Mesothelial cell of epicardium (in vitro differentiated cells): ENCODE measurements around the gene MUC22. TPM values are rescaled to one million over a fixed set of nuclear protein-coding genes. Genes with fewer than 3 reads are reported as not detected.
"Not testable (repeated sequence)": the region's sequence is repeated elsewhere in the genome, so short reads cannot be mapped to it uniquely, and the experiment has no call there.

ENCODE experiments used
- DNase-seq, 2 experiments: peaks; one replicate each; pipeline ENCODE4 v3.0.0; 2021; ENCODE audit warnings: low spot score in 2 of 2; ENCODE audit not compliant: unreplicated experiment in 2 of 2
- H3K27ac Mint-ChIP-seq: 2 replicates; pipeline ENCODE4 v1.8.0; 2021; ENCODE audit warnings: mixed read lengths
- H3K27me3 Mint-ChIP-seq: 2 replicates; pipeline ENCODE4 v1.8.0; 2021; ENCODE audit warnings: low read depth, mixed read lengths
- H3K36me3 Mint-ChIP-seq: 2 replicates; pipeline ENCODE4 v1.8.0; 2021; ENCODE audit warnings: mixed read lengths
- H3K4me1 Mint-ChIP-seq: 2 replicates; pipeline ENCODE4 v1.8.0; 2021; ENCODE audit warnings: mixed read lengths
- H3K4me3 Mint-ChIP-seq: 2 replicates; pipeline ENCODE4 v1.8.0; 2021; ENCODE audit warnings: mild to moderate bottlenecking, moderate library complexity, mixed read lengths
- H3K9me3 Mint-ChIP-seq: 2 replicates; pipeline ENCODE4 v1.8.0; 2021; ENCODE audit warnings: mixed read lengths
- total RNA-seq: library from RNA; stranded (reverse); gene quantifications from 3 replicates; pipeline ENCODE4 v1.2.1, GENCODE V29; 2021
- TF ChIP-seq, protein P1 (sequence below): fragments of 200-600 bp; sonication (generic); IDR thresholded peaks from one replicate; pipeline ENCODE4 v1.5.0; 2021; ENCODE audit warnings: antibody characterized with exemption; ENCODE audit not compliant: unreplicated experiment

Gene MUC22
- total RNA-seq, 1 donor from 2014 or later: not detected

DNA sequence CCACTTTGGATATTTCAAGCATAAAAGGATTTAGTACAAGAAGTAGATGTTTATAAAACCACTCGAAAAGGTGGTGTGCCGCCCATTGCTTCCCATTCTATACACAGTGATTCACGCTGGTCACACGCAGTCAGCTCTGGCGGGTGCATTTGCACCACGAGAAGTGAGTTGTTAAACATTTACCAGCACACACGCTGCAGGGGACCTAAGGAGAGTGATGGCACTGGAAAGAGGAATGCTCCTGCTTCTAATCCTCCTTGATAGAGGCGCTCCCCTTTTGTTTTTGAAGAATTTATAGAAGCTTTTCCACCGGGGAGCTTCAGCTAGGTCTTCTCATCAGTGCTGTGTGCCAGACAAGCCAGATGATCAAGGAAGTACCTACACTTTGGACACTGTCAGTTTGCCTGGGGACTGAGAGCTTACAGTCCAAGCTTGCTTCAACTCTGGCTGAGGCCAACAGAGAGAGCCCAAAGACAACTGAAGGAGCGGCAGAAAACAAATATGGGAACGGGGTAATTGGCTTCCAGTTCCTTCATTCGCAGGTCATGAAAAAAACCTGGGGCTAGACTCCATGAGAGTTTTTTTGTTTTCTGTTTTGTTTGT lies 31.2 kb downstream of the MUC22 start:
- Mint-ChIP-seq H3K4me3 (no peak overlapping the region), H3K4me1 (peaks cover 28% of the 10 kb centered on the region), H3K27ac (peak overlapping the region; percentile 81), H3K27me3 (peaks cover 5% of the 10 kb centered on the region), H3K9me3 (no peaks in the 10 kb centered on the region), H3K36me3 (no peaks in the 10 kb centered on the region)
- no peak for DNase-seq
- TF ChIP-seq, protein P1, sequence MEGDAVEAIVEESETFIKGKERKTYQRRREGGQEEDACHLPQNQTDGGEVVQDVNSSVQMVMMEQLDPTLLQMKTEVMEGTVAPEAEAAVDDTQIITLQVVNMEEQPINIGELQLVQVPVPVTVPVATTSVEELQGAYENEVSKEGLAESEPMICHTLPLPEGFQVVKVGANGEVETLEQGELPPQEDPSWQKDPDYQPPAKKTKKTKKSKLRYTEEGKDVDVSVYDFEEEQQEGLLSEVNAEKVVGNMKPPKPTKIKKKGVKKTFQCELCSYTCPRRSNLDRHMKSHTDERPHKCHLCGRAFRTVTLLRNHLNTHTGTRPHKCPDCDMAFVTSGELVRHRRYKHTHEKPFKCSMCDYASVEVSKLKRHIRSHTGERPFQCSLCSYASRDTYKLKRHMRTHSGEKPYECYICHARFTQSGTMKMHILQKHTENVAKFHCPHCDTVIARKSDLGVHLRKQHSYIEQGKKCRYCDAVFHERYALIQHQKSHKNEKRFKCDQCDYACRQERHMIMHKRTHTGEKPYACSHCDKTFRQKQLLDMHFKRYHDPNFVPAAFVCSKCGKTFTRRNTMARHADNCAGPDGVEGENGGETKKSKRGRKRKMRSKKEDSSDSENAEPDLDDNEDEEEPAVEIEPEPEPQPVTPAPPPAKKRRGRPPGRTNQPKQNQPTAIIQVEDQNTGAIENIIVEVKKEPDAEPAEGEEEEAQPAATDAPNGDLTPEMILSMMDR: no peak

DNA sequence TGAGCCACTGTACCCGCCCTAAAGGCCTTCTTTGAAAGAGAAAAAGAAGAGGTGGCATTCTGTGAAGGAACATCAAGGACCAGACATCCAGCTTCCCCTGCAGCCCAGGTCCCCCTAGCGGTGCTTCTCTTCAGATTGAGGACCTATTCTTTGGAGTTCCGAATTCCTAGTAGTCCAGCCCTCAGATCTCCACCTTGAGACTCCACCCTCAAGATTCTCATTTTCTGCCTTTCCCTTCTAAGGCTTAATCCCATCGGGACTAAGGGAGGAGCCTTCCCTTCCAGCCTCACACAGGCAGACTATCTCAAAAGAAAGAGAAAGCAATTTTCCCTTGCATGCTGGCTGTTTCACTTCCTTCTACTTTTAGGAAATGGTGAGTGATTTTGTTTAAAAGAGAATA lies 32.5 kb downstream of the MUC22 start:
- no peak overlapping the region for H3K4me3 Mint-ChIP-seq
- no peaks in the 10 kb centered on the region for H3K9me3 Mint-ChIP-seq
- TF ChIP-seq, protein P1: no peak
- DNase-seq: no peak
- no peaks in the 10 kb centered on the region for H3K36me3 Mint-ChIP-seq
- H3K27ac Mint-ChIP-seq: no peak overlapping the region
- peaks cover 8% of the 10 kb centered on the region for H3K27me3 Mint-ChIP-seq
- peaks cover 18% of the 10 kb centered on the region for H3K4me1 Mint-ChIP-seq

DNA sequence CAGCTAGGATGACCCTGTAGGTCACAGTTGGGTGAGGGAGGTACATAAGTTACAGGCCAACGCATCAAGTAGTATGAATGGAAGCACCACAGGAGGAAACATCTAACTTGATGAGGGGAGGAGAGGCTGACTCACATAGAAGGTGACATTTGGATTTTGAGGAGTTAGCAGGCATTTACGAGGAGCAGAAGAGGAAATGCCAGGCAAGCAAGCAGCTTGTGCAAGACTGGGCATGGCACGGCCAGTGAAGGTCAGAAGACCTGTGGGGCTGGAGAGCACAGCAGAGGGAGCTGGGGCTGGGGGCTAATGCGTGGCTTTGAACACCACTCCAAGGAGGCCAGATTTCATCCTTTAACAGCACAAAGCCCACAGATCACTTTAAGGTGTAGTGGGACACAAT lies 37.8 kb downstream of the MUC22 start:
- Mint-ChIP-seq H3K36me3 (no peaks in the 10 kb centered on the region), H3K27ac (no peak overlapping the region), H3K27me3 (peaks cover 12% of the 10 kb centered on the region), H3K9me3 (no peaks in the 10 kb centered on the region), H3K4me3 (no peak overlapping the region), H3K4me1 (peaks cover 11% of the 10 kb centered on the region)
- TF ChIP-seq, protein P1: no peak
- no peak for DNase-seq

DNA sequence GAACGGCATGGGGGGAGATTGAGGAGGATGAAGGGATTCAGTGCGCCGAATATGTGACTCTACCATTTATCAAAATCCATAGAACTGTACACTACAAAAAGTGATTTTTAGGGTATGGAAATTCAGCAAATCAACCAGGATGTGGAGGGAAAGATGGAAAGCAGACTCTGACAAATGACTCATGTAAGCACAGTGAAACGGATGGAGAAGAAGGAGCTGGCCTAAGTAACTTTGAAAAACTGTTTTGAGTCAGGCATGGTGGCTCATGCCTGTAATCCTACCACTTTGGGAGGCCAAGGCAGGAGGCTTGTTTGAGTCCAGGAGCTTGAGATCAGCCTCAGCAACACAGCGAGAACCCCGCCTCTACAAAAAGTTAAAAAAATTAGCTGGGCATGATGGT lies 39.2 kb downstream of the MUC22 start:
- peaks cover 24% of the 10 kb centered on the region for H3K4me1 Mint-ChIP-seq
- no peak for DNase-seq
- TF ChIP-seq, protein P1: no peak
- no peaks in the 10 kb centered on the region for H3K9me3 Mint-ChIP-seq
- no peak overlapping the region for H3K27ac Mint-ChIP-seq
- H3K36me3 Mint-ChIP-seq: no peaks in the 10 kb centered on the region
- H3K4me3 Mint-ChIP-seq: no peak overlapping the region
- H3K27me3 Mint-ChIP-seq: peaks cover 12% of the 10 kb centered on the region

DNA sequence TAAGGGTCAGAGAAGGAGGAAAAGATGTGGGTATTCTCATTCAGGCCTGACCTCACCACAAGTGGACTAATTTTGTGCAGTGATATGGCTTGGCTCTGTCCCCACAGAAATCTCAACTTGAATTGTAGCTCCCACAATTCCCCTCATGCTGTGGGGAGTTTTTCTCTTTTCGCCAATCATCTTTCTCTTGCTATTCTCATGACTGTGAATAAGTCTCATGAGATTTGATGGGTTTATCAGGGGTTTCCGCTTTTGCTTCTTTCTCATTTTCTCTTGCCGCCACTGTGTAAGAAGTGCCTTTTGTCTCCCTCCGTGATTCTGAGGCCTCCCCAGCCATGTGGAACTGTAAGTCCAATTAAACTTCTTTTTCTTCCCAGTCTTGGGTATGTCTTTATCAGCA lies 42.9 kb downstream of the MUC22 start:
- not testable (repeated sequence) for H3K4me3 Mint-ChIP-seq, H3K27ac Mint-ChIP-seq, H3K36me3 Mint-ChIP-seq, H3K9me3 Mint-ChIP-seq, DNase-seq, H3K27me3 Mint-ChIP-seq
- peaks cover 40% of the 10 kb centered on the region for H3K4me1 Mint-ChIP-seq

DNA sequence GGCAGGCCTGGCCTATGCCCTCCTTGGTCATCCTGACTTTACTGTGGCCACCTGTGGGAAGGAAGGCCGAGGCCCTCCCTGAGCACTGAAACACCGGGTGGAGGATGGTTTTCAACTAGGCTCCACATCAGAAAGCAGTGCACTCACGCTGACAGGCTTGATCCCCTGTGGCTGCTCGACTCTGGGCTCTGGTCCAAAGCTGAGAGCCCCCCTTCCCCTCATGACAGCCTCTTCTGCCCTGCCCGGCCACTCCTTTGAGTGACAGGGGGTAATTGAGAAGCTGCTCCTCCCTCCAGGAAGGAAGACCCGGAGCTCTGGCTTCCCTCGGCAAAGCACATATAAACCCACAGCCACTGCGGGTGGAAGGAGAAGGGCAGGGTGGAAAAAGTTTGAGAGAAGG lies 43.6 kb downstream of the MUC22 start:
- no peaks in the 10 kb centered on the region for H3K27me3 Mint-ChIP-seq
- H3K4me3 Mint-ChIP-seq: peak overlapping the region; percentile 32
- TF ChIP-seq, protein P1: no peak
- H3K4me1 Mint-ChIP-seq: peaks cover 41% of the 10 kb centered on the region
- no peaks in the 10 kb centered on the region for H3K36me3 Mint-ChIP-seq
- peak; percentile 23 to 46 for DNase-seq
- H3K9me3 Mint-ChIP-seq: no peaks in the 10 kb centered on the region
- H3K27ac Mint-ChIP-seq: peak overlapping the region; percentile 27
